GM19023 (cell line): Measurements from ENCODE around the gene ASIC1.

Source experiments
- ATAC-seq: cut with Tn5 transposase; IDR thresholded peaks from one replicate; pipeline ENCODE4 v1.9.1; 2021; ENCODE audit warnings: mild to moderate bottlenecking, moderate library complexity; ENCODE audit not compliant: unreplicated experiment

ASIC1 gene

GRCh38 chr12:50060120-50060468, 2.7 kb downstream of the ASIC1 start:
- no peak for ATAC-seq

- ATAC-seq: no peak
Measured at GRCh38 chr12:50061171-50061570, 3.8 kb downstream of the ASIC1 start.

GRCh38 chr12:50061946-50062686, 4.7 kb downstream of the ASIC1 start:
- ATAC-seq: no peak

GRCh38 chr12:50062728-50063460, 5.5 kb downstream of the ASIC1 start:
- no peak for ATAC-seq

- no peak for ATAC-seq
Measured at GRCh38 chr12:50065726-50066310, 8.4 kb downstream of the ASIC1 start.

- no peak for ATAC-seq
Measured at GRCh38 chr12:50066402-50066801, 9.0 kb downstream of the ASIC1 start.

GRCh38 chr12:50069069-50069468, 11.7 kb downstream of the ASIC1 start:
- no peak for ATAC-seq

GRCh38 chr12:50069539-50069938, 12.1 kb downstream of the ASIC1 start:
- ATAC-seq: no peak

- ATAC-seq: no peak
Measured at GRCh38 chr12:50070314-50071060, 13.1 kb downstream of the ASIC1 start.

GRCh38 chr12:50072198-50072907, 15.0 kb downstream of the ASIC1 start:
- no peak for ATAC-seq

- ATAC-seq: no peak
Measured at GRCh38 chr12:50073206-50073605, 15.8 kb downstream of the ASIC1 start.

GRCh38 chr12:50073712-50074111, 16.3 kb downstream of the ASIC1 start:
- no peak for ATAC-seq

- peak; percentile 69 for ATAC-seq
Measured at GRCh38 chr12:50074936-50075807, 17.8 kb downstream of the ASIC1 start.

- no peak for ATAC-seq
Measured at GRCh38 chr12:50075808-50076170, 18.4 kb downstream of the ASIC1 start.

GRCh38 chr12:50077099-50077498, 19.7 kb downstream of the ASIC1 start:
- no peak for ATAC-seq

GRCh38 chr12:50078281-50078680, 20.9 kb downstream of the ASIC1 start:
- ATAC-seq: no peak

- no peak for ATAC-seq
Measured at GRCh38 chr12:50079771-50080170, 22.4 kb downstream of the ASIC1 start.

- ATAC-seq: no peak
Measured at GRCh38 chr12:50081096-50081808, 23.9 kb downstream of the ASIC1 start.

GRCh38 chr12:50082644-50083043, 25.2 kb downstream of the ASIC1 start:
- ATAC-seq: no peak
